ENCODE results near the gene PDS5B.
"Not testable (repeated sequence)": the region's sequence is repeated elsewhere in the genome, so short reads cannot be mapped to it uniquely, and the experiment has no call there.

PDS5B gene

GRCh38 chr13:32802159-32802558 is 215.9 kb downstream of the PDS5B start:
- no peak for DNase-seq

GRCh38 chr13:32804673-32805230 is 218.5 kb downstream of the PDS5B start:
- no peak for DNase-seq

DNA sequence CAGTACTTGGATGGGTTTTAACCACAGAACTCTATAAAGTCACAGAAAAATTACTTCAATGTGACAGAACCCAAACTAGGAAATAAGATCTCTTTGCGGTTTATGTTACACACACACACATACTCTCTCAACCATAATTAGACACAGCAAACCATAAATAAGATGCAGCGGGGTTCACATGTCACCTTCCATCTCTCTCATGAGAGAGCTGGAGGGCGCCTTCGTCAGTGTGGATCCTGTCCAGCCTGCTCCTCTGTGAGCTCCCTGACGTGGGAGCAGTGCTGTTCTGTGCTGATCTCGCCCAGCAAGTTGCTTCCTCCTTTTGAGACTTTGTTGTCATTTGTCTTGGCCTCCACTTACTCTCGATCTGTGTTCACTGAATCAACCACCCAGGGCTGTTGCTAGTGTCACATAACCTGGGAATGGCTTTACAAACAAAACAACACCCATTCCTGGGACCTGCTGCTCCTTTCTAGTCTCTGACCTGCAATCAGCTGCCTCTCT is 225.1 kb downstream of the PDS5B start:
- DNase-seq = peak; percentile 62

DNA sequence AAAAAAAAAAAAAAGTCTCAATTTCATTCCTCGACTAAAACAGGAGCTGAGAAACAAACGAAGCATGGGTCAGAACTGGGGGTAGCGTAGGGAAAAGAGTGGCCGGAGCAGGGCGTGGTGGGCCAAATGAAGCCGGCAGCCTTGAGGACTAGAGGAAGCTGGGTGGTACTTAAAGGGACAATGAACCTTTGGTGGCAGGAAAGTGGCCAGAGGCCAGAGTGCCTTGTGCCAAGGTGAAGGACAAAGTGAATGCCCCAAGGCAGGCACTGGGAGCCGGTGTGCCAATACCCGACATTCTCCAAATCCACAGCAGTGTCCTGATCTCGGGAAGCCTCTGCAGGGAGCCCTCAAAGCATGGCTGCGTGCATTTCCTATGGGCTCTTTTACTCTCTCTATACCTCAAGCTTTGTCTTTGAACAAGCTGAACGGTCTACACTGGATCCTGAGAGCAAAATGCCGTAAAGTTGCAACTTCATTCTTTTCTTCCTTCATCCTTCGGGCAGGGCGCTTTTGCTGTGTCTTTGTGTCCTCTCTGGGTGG is 235.0 kb downstream of the PDS5B start:
- DNase-seq = no peak

GRCh38 chr13:32822771-32823170 is 236.5 kb downstream of the PDS5B start:
- no peak for DNase-seq

DNA sequence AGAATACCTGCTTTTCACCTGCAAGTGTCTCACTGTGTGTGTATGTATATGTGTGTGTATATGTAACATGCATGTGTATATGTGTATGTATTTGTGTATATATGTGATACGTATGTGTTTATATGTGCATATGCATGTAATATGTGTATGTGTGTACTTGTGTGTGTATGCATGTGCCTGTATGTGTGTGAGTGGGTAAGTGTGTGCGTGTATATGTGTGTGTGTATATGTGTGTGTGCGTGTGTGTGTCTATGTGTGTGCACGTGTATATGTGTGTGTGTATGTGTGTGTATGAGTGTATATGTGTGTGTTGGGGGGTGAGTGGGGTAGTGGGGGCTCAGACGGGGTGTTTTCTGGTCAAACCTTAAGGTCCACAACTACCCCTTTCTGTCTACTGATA is 237.3 kb downstream of the PDS5B start:
- no peak for DNase-seq

DNA sequence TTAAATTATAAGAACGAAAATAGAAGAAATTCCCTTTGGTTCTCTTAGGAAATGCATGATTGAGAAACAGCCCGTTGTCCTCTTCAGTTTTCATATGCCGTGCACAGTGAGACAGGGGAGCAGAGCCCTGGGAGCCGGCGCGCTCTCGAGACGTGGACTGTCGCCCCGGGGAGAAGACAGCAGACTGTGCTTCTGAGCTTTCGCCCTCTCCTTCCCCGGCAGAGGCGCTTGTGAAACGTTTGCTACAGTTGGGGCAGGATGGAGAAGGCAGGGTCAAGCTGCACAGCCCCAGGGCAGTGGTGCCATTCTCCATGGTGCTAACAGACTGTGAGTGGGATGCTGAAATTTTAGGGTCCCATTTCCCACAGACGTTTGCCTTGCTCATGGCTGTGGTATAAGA is 237.8 kb downstream of the PDS5B start:
- DNase-seq = no peak

GRCh38 chr13:32824675-32825074 is 238.4 kb downstream of the PDS5B start:
- peak; percentile 95 for DNase-seq

DNA sequence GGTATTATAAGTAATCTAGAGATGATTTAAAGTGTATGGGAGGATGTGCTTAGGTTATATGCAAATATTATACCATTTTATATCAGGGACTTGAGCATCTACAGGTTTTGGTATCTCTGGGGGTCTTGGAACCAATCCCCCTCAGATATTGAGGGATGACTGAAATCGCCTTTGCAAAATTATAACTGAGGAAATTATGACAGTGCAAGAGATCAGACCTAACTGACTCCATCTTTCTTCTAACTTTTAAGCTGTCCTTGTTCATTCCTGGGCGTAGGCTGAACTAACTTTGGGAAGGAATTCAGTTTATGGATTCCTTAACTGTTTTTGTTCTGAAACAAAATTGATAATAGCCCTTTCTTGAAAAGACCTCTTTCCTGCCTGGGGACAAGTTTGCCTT is 239.2 kb downstream of the PDS5B start:
- no peak for DNase-seq

DNA sequence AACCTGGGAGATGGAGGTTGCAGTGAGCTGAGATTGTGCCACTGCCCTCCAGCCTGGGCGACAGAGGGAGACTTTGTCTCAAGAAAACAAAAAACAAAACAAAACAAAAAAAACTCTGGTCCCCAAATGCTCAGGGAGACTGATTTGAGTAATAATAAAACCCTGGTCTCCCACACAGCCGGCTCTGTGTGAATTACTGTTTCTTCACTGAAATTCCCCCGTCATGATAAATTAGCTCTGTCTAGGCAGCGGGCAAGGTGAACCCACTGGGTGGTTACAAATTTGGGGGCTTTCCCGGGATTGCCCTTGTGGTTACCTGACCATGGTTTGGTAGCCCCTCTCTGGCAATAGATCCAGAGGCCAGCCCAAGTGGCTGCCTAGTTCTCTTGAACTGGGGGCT is 240.1 kb downstream of the PDS5B start:
- DNase-seq = not testable (repeated sequence)

Measured in fibroblast of skin of right biceps (primary cell).